GM18858 (cell line): ENCODE data around the gene PUS3.
"Not testable (repeated sequence)": the region's sequence is repeated elsewhere in the genome, so short reads cannot be mapped to it uniquely, and the experiment has no call there.

Experiments
- ATAC-seq: cut with Tn5 transposase; IDR thresholded peaks from one replicate; pipeline ENCODE4 v1.9.1; 2021; ENCODE audit not compliant: unreplicated experiment

PUS3 gene

GRCh38 chr11:125921042-125921441, 18.0 kb upstream of the PUS3 start:
- ATAC-seq: no peak

GRCh38 chr11:125918140-125918840, 15.3 kb upstream of the PUS3 start:
- no peak for ATAC-seq

- no peak for ATAC-seq
Measured at GRCh38 chr11:125916683-125917347, 13.8 kb upstream of the PUS3 start.

GRCh38 chr11:125914601-125915000, 11.6 kb upstream of the PUS3 start:
- ATAC-seq: not testable (repeated sequence)

GRCh38 chr11:125910226-125910849, 7.3 kb upstream of the PUS3 start:
- ATAC-seq: no peak

GRCh38 chr11:125904678-125905077, 1.7 kb upstream of the PUS3 start:
- ATAC-seq: no peak

GRCh38 chr11:125903711-125904659, 979 bp upstream of the PUS3 start, which contains the start of gene DDX25:
Gene DDX25, plus strand, starts transcription at chr11:125904508. Its CDS starts 10 bp downstream, at chr11:125904518.
- ATAC-seq: no peak

GRCh38 chr11:125902277-125902926, 604 bp downstream of the PUS3 start:
- no peak for ATAC-seq

GRCh38 chr11:125901872-125902271, 1.1 kb downstream of the PUS3 start:
- ATAC-seq: no peak

GRCh38 chr11:125892994-125893393, 10.0 kb downstream of the PUS3 start:
- no peak for ATAC-seq

- ATAC-seq: no peak
Measured at GRCh38 chr11:125892071-125892470, 10.9 kb downstream of the PUS3 start.

- no peak for ATAC-seq
Measured at GRCh38 chr11:125890447-125891100, 12.4 kb downstream of the PUS3 start.

GRCh38 chr11:125887373-125888324, 15.4 kb downstream of the PUS3 start, which contains the start of gene HYLS1:
Gene HYLS1, plus strand, starts transcription at chr11:125887668. Its CDS starts 11,701 bp downstream, at chr11:125899369.
- peak; percentile 73 for ATAC-seq

GRCh38 chr11:125886997-125887372, 16.0 kb downstream of the PUS3 start:
- no peak for ATAC-seq

GRCh38 chr11:125883375-125883774, 19.6 kb downstream of the PUS3 start:
- no peak for ATAC-seq

GRCh38 chr11:125881291-125881690, 21.7 kb downstream of the PUS3 start:
- no peak for ATAC-seq

GRCh38 chr11:125874556-125875124, 28.4 kb downstream of the PUS3 start:
- peak; percentile 44 for ATAC-seq

- ATAC-seq: no peak
Measured at GRCh38 chr11:125873881-125874555, 29.0 kb downstream of the PUS3 start.
